HEK293 (cell line): ENCODE results near the gene B4GALT6.

Experiments used
- CTCF ChIP-seq: fragments of 450-650 bp; formaldehyde crosslinking; IDR thresholded peaks from 2 replicates; pipeline ENCODE4 v1.5.1; 2016; ENCODE audit warnings: missing biosample characterization, missing genetic modification characterization
- ZNF214 ChIP-seq: fragments of 450-650 bp; formaldehyde crosslinking; IDR thresholded peaks from 2 replicates; pipeline ENCODE4 v1.5.1; 2017; ENCODE audit warnings: missing biosample characterization, mild to moderate bottlenecking, missing genetic modification characterization, borderline replicate concordance

- TF ChIP-seq CTCF (tag by site-specific recombination) (no peak), ZNF214 (tag by site-specific recombination) (no peak)
Measured at GRCh38 chr18:31632356-31632755, 52.0 kb downstream of the B4GALT6 start.
